Right lobe of liver (tissue), 4 donors: Measurements from ENCODE around the gene OR52B6.

Experiments
- CTCF ChIP-seq, 4 donors: fragments of 200-600 bp in 3 of 4; fragments of 450-650 bp in 1 of 4; IDR thresholded peaks; one replicate each; pipeline versions ENCODE4 v1.5.1 to v1.8.0; 2016 to 2022; ENCODE audit warnings: antibody characterized with exemption in 4 of 4, mild to moderate bottlenecking in 2 of 4
- POLR2A ChIP-seq: fragments of 450-650 bp; IDR thresholded peaks from one replicate; pipeline ENCODE4 v1.6.1; 2017; ENCODE audit warnings: antibody characterized with exemption, mild to moderate bottlenecking
- donor health status: DM: no; HTN: no; CAD: no.
- donor health status: DM: no; HTN: no; CAD: no.
- donor health status: DM: no; HTN: yes; CAD: no.

DNA sequence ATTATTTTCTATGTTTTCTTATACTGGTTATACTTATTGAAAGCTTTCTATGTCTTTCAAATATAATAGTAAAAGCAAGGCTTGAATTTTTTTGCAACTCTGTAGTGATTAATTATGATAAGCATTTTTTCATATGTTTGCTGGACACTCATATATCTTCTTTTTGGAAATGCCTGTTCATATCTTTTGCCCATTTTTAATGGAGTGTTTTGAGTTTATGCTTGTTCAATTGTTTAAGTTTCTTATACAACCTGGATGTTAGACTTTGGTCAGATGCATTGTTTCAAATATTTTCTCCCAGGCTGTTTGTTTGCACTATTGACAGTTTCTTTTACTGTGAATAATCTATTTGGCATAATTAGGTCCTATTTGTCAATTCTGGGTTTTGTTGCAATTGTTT lies 44.2 kb upstream of the OR52B6 start:
- TF ChIP-seq POLR2A (no peak), CTCF (IDR thresholded peaks at IDR 0.05) (no peak)
